Stimulated activated CD8-positive, alpha-beta memory T cell treated with anti-CD3 and anti-CD28 coated beads, Interleukin-7, amount 100 ng/mL, for 4 hours (primary cell): ENCODE measurements around the gene ZC3H18.
A peak's percentile ranks its signal among the peaks of the same experiment; 100 is the strongest.

Source experiments
- DNase-seq, 2 donors: peaks; one replicate each; pipeline ENCODE4 v3.0.0-alpha.2; 2020; ENCODE audit warnings: low read depth in 2 of 2

The ZC3H18 gene

DNA sequence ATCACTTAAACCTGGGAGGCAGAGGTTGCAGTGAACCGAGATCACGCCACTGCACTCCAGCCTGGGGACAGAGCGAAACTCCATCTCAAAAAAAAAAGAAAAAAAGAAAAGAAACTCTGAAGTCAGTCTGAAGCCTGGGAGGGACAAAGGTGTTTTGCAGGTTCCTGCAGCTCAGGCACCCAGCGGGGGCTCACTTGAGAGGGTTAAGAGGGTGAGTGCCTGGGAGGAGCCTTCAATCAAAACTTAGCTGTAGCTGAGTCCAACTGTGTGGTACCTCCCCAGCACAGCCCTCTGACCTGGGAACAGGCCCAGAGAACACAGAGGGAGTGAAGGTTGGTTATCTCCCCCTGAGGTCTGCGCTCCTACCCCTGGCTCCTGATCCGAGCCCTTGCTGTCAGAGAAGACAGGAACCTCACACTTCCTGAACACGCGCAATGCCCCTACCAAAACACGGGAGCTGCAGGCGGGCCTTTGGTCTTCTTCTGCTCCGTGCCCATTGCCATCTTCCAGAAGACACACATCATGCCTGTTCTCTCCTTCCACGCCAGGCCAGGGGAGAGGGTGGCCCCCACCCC, 20.4 kb upstream of the ZC3H18 start:
- no peak for DNase-seq

DNA sequence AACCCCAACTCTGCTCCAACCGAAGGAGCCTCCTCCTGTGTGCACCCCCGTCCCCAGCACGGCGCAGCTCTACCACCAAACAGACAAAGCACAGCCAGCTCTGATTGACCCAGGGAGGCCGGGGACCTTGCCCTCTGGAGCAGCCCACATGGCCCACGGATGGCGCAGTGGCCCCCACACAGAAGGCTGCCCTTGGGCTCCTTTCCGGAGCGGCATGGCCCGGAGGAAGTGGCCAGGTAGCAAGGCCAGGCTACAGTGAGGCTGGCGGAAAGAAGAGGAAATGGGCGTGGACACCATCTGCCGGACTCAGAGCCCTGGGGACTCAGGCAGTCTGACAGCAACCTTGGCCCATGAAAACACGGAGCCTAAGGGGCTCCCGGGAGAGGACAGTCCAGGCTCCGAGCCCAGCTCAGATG, 19.9 kb upstream of the ZC3H18 start:
- DNase-seq = no peak

DNA sequence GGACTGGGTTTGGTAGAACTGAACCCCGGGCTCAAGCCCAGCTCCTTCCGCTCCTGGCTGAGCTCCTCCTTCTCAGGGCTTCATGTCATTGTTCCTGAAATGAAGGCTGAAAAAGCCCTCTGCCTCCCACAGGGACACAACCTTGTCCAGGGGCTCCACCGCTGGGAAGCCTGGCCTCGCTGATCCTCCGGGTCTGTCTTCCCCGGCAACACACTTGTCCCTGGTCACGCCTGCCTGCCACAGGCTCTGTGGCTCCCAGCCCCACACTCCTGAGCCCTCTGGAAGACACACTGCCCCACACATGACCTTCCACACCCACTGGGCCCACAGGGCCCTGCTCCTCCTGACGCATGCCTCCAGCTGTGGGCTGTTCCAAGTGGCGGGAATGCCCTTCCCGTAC, 18.0 kb upstream of the ZC3H18 start:
- DNase-seq = no peak

DNA sequence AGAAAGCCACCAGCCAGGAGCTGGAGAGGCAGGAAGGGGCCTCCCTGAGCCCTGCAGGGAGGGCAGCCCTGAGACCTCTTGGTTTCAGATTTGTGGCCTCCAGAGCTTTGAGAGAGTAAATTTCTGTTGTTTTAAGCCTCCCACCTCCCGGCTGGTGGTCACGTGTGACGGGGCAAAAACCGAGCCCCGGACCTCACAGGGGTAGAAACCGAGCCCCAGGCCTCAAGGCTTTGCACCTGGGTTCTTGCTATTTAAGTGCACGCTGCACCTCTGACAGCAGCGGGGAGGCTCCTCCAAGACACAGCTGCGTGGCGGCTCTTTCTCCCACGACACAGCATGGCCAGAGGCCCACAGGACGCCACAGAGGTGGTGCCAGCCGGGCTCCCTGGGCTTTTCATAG, 17.4 kb upstream of the ZC3H18 start:
- no peak for DNase-seq

DNA sequence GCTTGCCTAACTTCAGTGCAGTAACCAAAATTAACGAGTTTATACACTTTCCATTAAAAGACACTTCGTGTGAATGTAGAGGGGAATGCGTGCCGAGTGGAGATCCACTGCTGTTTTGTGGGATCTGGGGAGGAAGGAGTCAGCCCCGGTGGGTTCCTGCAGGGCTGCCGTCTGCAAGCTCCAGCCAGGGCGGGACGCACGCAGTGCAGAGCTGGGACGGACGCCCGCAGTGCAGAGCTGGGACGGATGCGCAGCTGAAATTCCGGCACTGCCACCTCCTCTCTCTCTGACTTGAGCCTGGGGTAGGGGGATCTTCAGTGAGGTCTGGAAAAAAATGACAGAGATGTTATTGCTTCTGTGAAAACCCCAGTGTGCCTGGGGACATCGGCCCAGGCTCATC, 16.5 kb upstream of the ZC3H18 start:
- no peak for DNase-seq

DNA sequence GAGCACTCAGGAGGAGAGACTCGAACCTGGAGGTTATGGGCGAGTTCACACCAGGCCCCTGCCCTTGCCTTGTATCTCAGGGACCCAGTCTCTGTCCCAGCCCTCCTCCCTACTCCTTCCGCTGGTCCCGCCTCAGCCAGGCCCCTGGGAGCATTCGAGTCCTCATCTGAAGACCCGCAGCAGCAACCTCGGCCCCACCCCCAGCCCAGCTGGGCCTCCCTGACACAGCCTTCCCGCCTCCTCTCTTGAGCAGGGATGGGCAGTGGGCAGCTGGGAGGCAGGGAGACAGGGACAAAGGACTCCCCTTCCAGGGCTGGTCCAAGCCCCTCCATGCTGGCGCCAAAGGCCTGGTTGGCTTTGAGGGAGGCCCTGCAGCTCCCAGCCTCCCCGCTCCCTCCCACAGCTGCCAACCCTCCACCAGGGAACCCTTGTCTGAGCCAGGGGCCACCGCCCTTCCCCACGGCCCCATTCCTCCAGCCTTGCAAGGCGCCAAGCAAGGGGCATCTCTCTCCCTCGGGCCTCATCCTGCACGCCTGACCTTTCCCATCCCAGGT, 15.4 kb upstream of the ZC3H18 start:
- no peak for DNase-seq

DNA sequence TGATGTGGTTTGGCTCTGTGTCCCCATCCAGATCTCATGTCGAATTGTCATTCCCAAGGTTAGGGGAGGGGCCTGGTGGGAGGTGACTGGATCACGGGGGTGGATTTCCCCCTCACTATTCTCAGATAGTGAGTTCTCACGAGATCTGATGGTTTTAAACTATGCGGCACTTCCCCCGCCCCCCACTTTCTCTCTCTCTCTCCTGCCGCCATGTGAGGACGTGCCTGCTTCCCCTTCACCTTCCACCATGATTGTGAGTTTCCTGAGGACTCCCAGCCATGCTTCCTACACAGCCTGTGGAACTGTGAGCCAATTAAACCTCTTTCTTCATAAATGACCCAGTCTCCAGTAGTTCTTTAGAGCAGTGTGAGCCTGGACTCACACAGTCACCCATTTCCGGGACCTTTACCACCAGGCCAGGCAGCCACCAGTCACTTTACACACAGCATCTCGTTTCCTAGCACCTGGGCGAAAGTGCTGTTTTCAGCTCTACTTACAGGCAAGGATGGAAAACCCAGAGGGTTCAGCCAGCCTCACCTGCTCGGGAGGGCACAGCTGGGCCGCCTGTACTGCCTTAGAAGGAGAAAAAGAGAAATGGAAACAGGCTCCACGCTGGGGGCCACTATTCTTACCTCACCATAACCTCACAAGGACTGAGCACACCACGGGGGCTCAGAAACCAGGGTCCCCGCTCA, 13.8 kb upstream of the ZC3H18 start:
- DNase-seq = no peak

DNA sequence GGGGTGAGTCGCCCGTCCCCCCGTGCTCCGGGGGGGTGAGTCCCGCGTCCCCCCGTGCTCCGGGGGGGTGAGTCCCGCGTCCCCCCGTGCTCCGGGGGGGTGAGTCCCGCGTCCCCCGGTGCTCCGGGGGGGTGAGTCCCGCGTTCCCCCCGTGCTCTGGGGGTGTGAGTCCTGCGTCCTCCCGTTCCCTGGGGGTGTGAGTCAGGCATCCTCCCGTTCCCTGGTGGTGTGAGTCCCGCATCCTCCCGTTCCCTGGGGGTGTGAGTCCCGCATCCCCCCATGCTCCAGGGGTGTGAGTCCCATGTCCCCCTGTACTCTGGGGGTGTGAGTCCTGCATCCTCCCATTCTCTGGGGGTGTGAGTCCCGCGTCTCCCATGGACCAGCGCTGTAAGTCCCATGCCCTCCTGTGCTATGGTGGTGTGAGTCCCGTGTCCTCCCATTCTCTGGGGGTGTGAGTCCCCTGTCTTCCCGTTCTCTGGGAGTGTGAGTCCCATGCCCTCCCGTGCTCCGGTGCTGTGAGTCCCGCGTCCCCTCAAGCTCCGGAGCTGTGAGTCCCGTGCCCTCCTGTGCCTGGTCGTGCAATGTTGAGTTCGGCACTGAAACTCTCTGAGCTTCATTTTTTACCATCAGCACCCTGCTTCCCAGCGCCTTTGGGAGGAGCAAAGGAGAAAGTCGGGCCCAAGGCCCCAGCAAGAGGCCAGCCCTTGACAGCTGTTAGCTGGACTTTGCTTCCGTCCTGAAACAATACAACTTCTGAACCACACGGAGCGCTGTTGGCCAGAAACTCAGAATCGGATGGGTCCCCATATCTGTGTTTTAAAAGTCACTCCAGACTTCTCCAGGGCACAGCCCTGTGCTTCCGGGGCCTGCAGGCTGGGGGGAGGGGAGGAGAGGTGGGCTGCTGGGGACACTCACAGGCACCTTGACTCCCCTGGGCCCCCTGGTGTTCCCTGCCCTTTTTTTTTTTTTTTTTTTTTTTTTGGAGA, 11.5 kb upstream of the ZC3H18 start:
- no peak for DNase-seq

DNA sequence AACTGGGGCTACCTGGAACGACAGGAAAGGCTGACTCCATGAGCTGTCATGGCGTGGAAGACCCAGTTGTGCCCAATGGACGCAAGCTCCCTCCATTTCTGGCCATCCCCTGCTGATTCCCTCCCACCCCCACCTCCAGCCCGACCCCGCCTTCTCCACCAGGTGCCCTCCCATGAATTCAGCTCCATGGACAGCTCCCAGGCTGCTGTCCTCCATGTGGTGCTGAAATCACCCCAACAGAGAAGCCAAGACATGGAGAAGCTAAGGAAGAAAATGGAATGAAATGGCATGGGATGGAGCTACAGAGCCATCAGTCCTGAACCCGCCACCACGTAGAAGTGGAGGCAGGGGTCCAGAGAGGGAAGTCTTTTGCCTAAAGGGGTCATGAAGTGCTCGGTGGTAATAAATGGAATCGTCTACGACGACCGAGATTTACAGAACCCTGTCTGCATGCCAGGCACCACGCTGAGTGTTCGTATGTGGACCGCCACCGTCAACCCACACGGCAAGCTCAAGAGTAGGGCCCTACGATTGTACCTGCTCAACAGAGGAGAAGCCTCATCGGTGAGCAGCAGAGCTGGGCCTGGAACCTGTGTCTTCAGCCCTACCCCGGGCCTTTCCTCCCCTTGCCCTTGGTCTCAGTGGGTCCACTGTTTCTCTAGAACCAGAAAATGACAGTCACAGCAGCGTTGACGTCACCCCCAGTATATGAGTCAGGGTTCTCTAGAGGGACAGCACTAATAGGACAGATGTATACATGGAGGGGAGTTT, 9.3 kb upstream of the ZC3H18 start:
- no peak for DNase-seq

DNA sequence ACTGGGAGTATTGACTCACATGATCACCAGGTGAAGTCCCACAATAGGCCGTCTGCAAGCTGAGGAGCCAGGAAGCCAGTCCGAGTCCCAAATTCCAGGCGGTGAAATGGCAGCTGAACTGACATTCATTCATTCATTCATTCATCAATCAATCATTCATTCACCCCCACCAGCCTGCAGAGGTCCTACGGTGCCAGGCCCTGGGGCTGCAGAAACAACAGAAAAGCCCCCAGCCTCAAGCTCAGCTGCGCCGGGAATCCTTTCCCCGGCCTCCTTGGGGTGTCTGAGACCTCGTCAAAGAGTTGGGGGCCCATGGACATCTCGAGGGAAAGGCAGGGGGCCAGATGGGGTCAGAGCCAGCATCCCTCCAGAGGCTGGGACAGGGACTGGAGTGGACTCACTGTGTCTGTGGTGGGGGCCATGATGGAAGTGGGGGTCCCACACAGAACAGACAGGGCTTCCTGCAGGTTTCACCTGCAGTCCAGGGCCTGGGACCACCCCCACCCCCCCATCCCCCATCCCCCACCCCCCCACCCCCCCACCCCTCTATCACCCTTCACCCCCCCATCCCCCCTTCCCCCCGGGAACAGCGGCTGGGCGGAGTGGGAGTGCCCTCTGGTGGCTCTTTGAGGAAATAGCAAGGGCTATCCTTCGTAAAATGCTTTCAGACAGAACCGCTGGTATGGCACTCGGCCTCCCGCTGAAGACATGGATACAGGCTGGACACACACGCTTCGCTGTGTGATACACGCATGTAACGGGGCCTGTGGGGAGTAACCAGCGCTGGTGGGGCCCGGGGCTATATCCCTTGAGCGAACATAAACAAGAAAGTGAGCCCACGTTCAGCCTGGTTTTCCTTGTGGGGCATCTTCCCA, 8.5 kb upstream of the ZC3H18 start:
- DNase-seq = peak; percentile 27 to 51

DNA sequence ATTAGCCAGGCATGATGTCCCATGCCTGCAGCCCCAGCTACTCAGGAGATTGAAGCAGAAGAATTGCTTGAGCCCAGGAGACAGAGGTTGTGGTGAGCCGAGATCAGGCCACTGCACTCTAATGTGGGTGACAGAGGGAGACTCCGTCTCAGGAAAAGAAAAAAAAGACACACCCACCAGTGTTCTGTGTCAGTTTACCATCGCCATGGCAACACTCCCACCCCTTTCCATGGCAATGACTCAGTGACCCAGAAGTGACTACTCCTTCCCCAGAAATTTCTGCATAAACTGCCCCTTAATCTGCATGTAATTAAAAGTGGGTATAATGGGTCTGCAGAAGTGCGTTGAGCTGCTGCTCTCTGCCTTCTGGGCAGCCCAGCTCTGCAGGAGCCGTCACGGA, 4.0 kb upstream of the ZC3H18 start:
- DNase-seq = peak; percentile 35 to 39

DNA sequence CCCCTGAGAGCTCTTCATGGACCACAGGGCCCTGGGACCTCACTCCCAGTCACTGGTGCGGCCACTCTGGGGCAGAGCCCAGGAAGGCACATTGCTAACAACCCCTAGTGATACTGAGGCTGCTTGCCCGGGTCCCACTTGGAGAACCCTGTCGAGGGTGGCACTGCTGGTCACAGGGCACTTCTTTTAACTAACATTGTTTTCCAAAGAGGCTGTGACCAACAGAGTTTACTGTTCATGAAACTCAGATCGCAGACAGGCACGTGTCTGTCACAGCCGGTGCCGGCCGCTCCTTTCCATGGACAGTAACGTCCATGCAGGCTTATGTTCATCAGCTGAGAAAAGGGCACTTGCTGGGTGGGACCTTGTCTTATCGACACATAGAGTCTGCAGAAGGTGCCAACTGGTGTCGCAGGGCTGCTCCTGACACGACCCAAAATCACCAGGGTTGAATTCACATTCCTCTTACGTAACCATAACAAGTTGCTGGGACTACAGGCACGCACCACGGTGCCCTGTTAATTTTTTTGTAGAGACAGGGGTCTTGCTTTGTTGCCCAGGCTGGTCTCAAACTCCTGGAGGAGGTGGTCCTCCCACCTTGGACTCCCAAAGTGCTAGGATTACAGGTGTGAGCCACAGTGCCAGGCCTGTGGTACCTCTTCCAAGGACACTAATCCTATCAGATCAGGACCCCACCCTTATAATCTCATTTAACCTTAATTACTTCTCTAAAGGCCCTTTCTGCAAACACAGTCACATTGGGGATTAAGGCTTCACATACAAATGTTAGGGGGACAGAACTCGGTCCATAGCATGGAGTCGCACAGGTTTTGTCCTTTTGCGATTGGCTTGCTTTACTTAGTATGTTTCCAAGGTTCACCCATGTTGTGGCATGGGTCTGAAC, 1.2 kb upstream of the ZC3H18 start:
- no peak for DNase-seq

DNA sequence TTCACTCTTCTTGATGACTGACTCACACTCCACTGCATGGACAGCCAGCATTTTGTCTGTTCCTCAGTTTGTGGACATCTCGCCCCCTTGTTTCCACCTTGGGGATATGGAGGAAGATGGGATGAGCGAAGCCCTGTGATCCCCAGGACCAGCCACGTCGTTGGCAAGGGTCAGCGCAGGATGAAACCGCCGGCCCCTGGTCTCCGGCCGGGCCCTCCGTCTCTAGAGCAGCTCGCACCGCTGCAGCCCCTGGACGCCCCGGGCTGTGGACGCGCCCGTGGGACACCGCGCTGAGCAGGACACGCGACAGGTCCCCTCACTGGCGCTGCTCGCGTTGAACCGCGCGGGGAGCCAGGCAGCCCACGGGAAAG, 604 bp upstream of the ZC3H18 start:
- DNase-seq = no peak

DNA sequence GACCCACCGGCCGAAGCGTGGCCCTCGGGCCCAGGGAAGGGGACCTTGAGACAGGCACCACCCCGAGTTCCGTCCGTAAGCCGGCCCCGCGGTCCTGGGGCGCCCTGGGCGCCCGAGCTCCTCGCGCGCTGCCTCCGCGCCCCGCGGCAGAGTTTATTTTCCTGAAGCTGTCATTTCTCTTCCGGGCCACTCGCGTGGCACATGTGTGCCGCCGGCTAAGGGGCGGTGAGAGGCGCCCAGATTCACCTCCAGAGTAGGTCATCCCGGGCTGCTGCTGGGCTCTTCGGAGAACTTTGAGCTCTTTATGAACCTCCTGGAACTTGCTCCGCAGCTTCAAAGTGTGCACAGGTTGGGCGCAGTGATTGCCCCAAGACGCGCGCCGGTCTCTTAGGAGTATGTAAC, 489 bp downstream of the ZC3H18 start:
- DNase-seq = peak in 1 of 2 donors; percentile 40

DNA sequence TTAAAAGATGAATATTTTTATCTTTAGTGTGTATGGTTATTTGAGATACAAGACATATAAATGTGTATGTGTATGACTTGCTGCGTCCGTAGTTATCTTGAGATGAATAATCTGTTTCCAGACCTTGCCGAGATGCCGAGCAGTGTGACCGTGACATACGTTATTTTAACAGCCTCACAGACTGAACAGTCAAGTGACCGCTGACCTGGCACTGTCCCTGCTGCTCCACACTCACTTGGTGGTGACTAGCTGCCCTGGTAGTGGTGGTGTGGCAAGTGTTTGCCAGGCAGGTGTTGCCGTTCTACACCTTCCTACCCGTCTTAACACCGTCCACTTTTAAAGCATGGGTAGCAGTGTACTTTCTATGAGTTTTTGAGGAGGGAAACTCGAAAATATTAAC, 5.0 kb downstream of the ZC3H18 start:
- no peak for DNase-seq

DNA sequence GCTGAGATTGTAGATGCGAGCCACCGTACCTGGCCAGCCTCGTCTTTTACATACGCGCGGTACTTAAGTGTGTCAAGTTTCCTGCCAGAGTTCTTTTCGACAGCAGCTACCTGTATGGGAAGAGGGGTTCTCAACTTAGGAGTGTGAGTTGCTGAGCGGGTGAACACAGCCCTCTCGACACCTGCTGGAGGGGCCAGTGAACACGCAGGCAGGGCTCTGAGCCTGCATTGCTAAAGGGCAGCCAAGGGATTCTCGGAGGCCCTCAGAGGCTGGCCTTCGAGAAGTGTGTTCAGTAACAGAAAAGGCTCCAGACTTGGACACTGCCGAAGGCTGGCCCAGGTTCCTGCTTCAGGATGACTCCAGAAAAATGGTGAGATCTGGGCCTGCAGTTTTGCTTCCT, 6.1 kb downstream of the ZC3H18 start:
- no peak for DNase-seq

DNA sequence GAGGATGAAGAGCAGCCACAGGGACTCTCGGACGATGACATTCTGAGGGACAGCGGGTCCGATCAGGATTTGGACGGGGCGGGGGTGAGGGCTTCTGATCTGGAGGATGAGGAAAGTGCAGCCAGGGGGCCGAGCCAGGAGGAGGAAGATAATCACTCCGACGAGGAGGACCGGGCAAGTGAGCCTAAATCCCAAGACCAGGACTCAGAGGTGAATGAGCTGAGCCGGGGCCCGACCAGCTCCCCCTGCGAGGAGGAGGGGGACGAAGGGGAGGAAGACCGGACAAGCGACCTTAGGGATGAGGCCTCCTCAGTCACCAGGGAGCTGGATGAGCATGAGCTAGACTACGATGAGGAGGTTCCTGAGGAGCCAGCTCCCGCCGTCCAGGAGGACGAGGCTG, 7.0 kb downstream of the ZC3H18 start:
- DNase-seq = no peak

DNA sequence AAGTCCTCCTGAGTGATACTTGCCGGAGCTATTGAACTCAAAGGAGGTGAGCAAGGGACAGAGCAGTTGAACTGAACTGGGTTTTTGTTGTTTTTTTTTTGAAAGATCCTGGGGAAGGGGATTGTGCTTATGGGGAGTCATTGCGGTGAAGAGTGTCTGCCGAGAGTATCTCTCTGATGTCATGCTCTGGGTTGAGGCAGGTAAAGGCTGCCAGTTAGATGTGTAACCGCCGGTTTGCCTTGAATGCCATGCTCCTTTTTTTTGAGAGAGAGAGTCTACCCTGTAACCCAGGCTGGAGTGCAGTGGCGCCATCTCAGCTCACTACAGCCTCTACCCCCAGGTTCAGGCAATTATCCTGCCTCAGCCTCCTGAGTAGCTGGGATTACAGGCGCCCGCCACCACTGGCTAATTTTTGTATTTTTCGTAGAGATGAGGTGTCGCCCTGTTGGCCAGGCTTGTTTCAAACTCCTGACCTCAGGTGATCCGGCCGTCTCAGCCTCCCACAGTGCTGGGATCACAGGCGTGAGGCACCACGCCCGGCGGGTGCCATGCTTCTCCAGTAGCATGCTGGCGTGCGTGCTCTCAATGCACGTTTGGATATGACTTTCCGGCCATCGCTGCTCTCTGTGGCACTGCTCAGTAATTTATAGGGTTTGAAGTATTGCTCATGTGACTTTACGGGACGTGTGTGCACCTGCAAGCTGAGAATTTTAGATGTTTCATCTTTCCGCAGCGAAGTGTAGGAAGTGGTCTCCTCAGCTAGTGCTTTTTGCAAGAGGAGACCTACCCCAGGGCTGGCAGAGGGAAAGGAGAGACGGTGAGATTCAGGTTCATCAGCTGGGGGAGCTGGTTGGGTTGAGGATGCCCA, 8.5 kb downstream of the ZC3H18 start:
- DNase-seq = no peak

DNA sequence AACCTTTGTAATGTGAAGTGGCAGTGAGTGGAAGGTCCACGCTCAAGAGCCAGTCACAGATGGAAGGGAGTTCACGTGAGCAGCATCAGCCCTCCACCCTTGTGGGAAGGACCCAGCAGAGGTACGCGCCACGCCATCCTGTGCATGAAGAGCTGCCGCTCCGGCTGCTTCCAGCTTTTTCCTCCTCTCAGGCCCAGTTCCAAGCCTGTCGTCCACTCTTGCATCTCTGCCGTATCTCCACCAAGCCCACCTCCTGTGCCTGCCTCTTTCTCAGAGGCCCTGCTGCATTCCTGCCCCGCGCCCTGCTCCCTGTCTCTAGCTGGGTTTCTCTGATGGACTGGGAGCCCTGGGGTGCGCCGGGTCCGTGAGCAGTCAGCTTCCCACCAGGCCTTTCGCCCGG, 10.2 kb downstream of the ZC3H18 start:
- no peak for DNase-seq
